ENCODE results near the gene QRICH2.
A peak's percentile ranks its signal among the peaks of the same experiment; 100 is the strongest.

The QRICH2 gene

GRCh38 chr17:76304226-76305134 lies 3.6 kb downstream of the QRICH2 start:
- Mint-ChIP-seq H3K27me3 (no peaks in the 10 kb centered on the region), H3K9me3 (no peaks in the 10 kb centered on the region), H3K27ac (no peak overlapping the region), H3K4me1 (no peaks in the 10 kb centered on the region), H3K36me3 (peaks cover 13% of the 10 kb centered on the region), H3K4me3 (no peak overlapping the region)
- ATAC-seq: no peak

- Mint-ChIP-seq H3K27ac (no peak overlapping the region), H3K4me1 (no peaks in the 10 kb centered on the region), H3K36me3 (no peaks in the 10 kb centered on the region), H3K27me3 (no peaks in the 10 kb centered on the region), H3K9me3 (no peaks in the 10 kb centered on the region), H3K4me3 (no peak overlapping the region)
- ATAC-seq: no peak
These were observed 10.6 kb downstream of the QRICH2 start for GRCh38 chr17:76297436-76297835.

GRCh38 chr17:76296889-76297288 lies 11.2 kb downstream of the QRICH2 start:
- Mint-ChIP-seq H3K4me1 (no peaks in the 10 kb centered on the region), H3K27me3 (no peaks in the 10 kb centered on the region), H3K27ac (no peak overlapping the region)

GRCh38 chr17:76296186-76296585 lies 11.9 kb downstream of the QRICH2 start:
- H3K27me3 Mint-ChIP-seq: no peaks in the 10 kb centered on the region
- no peaks in the 10 kb centered on the region for H3K4me1 Mint-ChIP-seq
- H3K27ac Mint-ChIP-seq: no peak overlapping the region
- H3K9me3 Mint-ChIP-seq: no peaks in the 10 kb centered on the region
- H3K4me3 Mint-ChIP-seq: no peak overlapping the region
- no peaks in the 10 kb centered on the region for H3K36me3 Mint-ChIP-seq
- no peak for ATAC-seq

More at GRCh38 chr17:76296889-76297288, 11.2 kb downstream of the QRICH2 start:
- Mint-ChIP-seq H3K4me3 (no peak overlapping the region), H3K36me3 (no peaks in the 10 kb centered on the region), H3K9me3 (no peaks in the 10 kb centered on the region)
- ATAC-seq: no peak

DNA sequence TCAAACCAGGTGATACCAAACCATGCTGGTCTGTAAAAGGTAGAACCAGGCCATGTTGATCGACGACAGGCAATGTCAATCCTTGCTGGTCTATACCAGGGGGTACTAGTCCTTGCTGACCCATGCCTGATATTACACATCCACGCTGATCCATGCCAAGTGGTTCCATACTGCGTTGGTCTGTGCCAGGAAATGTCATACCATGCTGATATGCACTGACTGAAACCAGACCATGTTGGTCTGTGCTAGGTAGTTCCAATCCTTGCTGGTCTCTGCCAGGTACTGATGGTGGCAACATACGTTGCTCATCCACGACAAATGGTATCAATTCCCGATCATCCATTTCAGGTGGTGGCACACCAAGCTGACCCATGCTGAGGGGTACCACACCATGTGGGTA lies 15.0 kb downstream of the QRICH2 start:
- no peak for ATAC-seq
- H3K27me3 Mint-ChIP-seq: no peaks in the 10 kb centered on the region
- no peaks in the 10 kb centered on the region for H3K36me3 Mint-ChIP-seq
- no peak overlapping the region for H3K27ac Mint-ChIP-seq
- H3K9me3 Mint-ChIP-seq: no peaks in the 10 kb centered on the region
- no peaks in the 10 kb centered on the region for H3K4me1 Mint-ChIP-seq
- no peak overlapping the region for H3K4me3 Mint-ChIP-seq

DNA sequence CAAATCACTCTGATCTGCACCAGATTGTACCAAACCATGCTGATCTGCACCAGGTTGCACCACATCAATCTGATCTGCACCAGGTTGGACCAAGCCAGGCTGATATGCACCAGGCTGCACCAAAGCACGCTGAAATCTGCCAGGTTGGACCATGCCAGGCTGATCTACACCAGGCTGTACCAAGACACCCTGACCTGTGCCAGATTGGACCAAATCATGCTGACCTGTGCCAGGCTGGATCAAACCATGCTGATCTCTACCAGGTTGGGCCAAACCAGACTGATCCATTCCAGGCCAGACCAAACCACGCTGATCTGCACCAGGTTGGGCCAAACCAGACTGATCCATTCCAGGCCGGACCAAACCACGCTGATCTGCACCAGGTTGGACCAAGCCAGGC lies 15.5 kb downstream of the QRICH2 start:
- Mint-ChIP-seq H3K27ac (no peak overlapping the region), H3K36me3 (no peaks in the 10 kb centered on the region), H3K4me1 (no peaks in the 10 kb centered on the region), H3K4me3 (no peak overlapping the region), H3K9me3 (no peaks in the 10 kb centered on the region), H3K27me3 (no peaks in the 10 kb centered on the region)
- no peak for ATAC-seq

DNA sequence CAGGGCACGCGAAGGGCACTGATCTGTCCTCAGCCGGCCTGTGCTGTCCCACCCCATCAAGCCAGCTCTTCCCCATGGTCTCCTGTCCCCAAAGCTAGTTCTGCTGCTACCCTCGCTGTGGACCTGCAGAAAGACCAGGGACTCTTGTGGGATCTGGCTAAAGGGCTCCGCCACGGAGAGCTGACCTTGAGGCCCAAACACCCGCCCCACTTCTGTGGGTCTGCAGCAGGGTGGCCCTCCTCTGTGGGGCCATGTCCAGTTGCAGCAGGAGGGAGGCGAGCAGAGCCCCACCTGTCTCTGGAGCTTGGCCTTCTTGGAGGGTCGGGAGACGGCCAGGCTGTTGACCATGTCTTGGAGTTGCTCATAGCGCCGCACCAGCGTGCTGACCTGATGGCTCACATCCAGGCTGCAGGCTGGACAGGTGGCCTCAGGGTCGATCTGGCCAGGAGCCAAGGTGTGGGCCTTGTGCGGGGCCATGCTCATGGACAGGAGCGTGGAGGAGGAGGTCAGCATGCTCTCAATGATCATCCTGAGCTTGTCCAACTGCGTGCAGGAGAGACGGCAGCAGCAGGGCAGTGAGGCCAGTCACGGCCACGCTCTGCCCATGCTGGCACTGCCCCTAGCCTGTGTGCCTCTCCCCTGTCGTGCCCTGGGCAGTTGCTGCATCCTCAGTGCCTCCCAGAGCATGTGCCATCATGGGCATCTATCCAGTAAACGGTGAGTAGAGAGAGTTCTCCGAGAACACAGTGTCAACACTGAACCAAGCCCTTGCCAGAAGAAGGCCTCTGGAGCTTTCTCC lies 26.3 kb downstream of the QRICH2 start:
- H3K4me3 Mint-ChIP-seq: no peak overlapping the region
- no peak for ATAC-seq
- H3K9me3 Mint-ChIP-seq: no peaks in the 10 kb centered on the region

GRCh38 chr17:76280650-76281049 lies 27.4 kb downstream of the QRICH2 start:
- H3K36me3 Mint-ChIP-seq: no peaks in the 10 kb centered on the region
- H3K9me3 Mint-ChIP-seq: no peaks in the 10 kb centered on the region
- ATAC-seq: no peak
- H3K27me3 Mint-ChIP-seq: no peaks in the 10 kb centered on the region
- H3K4me3 Mint-ChIP-seq: no peak overlapping the region
- no peak overlapping the region for H3K27ac Mint-ChIP-seq
- peaks cover 15% of the 10 kb centered on the region for H3K4me1 Mint-ChIP-seq

More for the DNA sequence above, 26.3 kb downstream of the QRICH2 start:
- no peaks in the 10 kb centered on the region for H3K36me3 Mint-ChIP-seq
- H3K27me3 Mint-ChIP-seq: no peaks in the 10 kb centered on the region
- peaks cover 3% of the 10 kb centered on the region for H3K4me1 Mint-ChIP-seq
- H3K27ac Mint-ChIP-seq: no peak overlapping the region

GRCh38 chr17:76279742-76280287 lies 28.3 kb downstream of the QRICH2 start:
- H3K27ac Mint-ChIP-seq: no peak overlapping the region
- ATAC-seq: no peak

DNA sequence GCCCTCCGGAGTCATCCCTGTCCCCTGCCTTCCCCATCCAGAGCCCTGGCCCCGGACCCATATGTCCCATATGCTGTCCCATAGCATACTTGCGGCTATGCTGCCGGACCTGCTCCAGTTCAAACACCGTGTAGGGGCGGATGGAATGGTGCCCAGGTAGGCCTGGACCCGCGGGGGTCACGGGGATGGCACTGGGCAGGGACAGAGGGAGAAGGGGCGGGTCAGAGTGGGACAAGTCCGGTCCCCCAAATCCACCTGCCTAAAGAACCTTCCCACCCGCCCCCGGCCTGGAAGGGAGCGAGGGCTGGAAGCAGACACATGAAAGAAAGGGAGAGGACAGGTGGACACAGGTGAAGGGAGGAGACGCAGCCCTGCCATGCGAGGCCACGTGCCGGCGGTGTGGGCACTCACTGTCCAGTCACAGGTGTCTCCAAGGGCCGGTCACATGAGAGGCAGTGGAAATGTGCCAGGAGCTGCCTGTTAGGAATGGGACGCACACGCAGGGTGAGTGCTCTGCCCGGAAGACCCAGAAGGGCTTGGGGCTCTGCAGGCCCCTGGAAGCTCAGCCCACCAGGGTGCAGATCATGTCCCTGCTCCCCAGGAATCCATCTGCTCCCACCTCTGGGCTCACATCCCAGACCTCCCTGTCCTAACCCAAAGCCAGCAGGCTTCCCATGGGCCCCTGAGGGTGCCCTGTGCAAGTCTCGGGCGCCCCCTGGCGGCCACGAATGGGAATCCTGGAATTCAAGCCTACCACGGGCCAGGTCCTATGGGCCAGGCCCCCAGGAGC lies 28.9 kb downstream of the QRICH2 start:
- Mint-ChIP-seq H3K9me3 (no peaks in the 10 kb centered on the region), H3K36me3 (no peaks in the 10 kb centered on the region), H3K27me3 (no peaks in the 10 kb centered on the region), H3K4me3 (no peak overlapping the region), H3K4me1 (peaks cover 26% of the 10 kb centered on the region), H3K27ac (no peak overlapping the region)
- peak; percentile 67 for ATAC-seq

More at GRCh38 chr17:76279742-76280287, 28.3 kb downstream of the QRICH2 start:
- H3K9me3 Mint-ChIP-seq: no peaks in the 10 kb centered on the region
- no peak overlapping the region for H3K4me3 Mint-ChIP-seq
- H3K27me3 Mint-ChIP-seq: no peaks in the 10 kb centered on the region
- no peaks in the 10 kb centered on the region for H3K36me3 Mint-ChIP-seq
- H3K4me1 Mint-ChIP-seq: peaks cover 23% of the 10 kb centered on the region

DNA sequence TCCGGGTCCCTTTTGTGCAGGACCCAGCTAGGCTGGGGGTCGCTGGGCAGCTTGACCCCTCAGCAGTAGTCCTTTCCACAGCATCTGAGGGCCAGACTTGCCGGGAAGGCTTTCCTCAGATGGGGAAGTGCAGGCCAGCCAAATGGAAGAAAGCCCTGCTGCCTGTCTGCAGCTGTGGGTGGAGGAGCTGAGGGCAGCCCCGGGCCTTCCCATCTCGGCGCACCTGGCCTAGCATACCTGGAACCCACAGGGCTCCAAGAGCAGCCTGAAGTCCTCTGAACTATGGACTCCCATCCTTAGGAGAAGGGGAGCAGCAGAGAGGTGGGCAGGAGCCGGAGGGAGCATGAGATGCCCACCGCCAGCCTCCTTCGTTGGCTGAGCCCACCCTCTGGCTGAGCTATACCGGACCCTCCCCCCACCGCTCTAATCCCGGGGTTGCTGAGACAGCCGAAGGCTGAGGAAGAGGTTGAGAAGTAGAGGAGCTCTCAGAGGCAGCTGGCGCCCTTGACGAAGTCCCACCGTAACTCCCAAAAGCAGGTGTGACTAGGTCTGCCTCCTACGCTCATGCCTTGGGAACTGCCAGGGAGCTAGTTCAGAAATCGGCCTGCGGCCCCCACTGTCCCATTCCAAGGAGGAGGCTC lies 29.7 kb downstream of the QRICH2 start:
- Mint-ChIP-seq H3K27ac (no peak overlapping the region), H3K9me3 (no peaks in the 10 kb centered on the region), H3K4me3 (no peak overlapping the region), H3K36me3 (no peaks in the 10 kb centered on the region), H3K4me1 (peaks cover 34% of the 10 kb centered on the region), H3K27me3 (no peaks in the 10 kb centered on the region)
- no peak for ATAC-seq

DNA sequence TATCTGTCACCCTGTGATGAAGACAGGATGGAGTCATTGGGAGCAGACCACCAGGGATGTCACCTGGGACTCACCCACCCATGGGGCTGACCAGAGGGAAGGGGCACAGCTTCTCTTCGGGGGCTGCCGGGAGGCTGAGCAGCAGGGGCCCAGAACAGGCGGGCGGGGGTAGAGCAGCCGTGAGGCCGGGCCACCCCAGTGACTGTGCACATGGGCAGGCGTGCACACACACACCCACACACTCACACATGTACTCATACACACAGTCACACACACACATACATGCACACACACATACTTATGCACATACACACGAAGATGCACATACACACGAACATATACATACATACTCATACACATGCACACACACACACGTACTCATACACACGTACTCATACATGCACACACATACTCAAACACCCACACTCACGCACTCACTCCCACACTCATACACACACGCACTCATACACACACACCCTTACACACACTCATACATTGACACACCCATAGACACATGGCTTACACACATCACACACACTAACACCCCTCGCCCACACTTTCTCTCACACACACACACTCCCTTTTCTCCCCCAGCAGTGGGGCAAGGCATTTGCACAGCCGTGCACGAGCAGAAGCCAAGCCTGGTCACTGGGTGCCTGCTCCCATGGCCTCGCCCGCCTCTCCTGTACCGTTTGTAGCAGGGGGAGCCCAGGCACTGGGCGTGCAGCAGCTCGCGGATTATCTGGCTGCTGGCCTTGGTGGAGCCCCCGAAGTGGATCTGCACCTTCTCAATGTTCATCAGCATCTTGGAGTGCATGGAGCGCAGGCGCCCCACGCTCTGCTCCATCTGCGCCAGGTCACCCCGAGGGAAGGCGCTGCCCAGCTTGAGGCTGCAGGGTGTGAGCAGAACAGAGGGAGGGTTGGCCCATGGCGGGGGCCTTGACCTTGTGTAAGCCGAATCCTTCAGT lies 30.5 kb downstream of the QRICH2 start:
- H3K27ac Mint-ChIP-seq: peak overlapping the region; percentile 80
- no peak for ATAC-seq
- H3K27me3 Mint-ChIP-seq: no peaks in the 10 kb centered on the region
- H3K9me3 Mint-ChIP-seq: no peaks in the 10 kb centered on the region
- H3K4me1 Mint-ChIP-seq: peaks cover 42% of the 10 kb centered on the region
- no peak overlapping the region for H3K4me3 Mint-ChIP-seq
- no peaks in the 10 kb centered on the region for H3K36me3 Mint-ChIP-seq

DNA sequence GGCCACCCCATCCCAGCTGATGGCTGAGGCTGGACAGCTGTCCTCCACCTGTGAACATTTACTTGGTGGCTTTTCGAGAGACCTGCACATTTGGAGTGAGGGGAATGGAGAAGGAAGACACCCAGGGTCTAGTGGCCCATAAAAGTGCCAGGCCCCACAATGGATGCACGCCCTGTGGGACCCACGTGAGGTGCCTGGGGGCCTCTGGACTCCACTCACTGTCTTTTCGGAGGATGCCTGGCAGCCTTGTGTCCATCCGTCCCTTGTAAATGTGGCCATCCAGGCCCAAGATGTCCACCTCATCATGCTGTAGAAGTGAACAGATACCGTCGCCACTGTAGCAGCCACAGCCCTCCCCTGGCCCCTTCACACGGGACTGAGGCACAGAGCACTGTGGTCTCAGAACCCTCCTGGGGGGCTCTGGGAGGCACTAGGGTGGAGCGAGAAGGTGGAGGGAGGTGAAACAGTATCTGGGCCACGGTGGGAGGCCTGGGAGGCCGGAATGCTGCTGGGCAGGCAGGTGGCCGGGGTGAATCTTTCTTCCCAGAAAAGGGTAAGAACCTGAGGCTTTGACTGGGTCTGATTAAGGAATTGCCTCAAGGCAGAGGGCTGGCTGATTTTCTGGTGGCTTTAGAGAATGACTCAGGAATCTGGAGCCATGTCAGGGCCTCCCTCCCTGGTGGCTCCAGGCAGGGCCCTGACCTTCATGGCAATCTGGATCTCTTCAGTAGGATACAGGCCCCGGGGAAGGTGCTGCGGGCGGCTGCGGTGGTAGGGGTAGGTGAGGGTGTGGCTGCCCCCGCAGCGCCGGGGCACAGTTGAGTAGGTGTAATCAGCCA lies 31.4 kb downstream of the QRICH2 start:
- H3K36me3 Mint-ChIP-seq: no peaks in the 10 kb centered on the region
- ATAC-seq: no peak
- H3K27me3 Mint-ChIP-seq: no peaks in the 10 kb centered on the region
- H3K27ac Mint-ChIP-seq: peak overlapping the region; percentile 80
- no peak overlapping the region for H3K4me3 Mint-ChIP-seq
- H3K9me3 Mint-ChIP-seq: no peaks in the 10 kb centered on the region
- H3K4me1 Mint-ChIP-seq: peaks cover 51% of the 10 kb centered on the region
